HCT116 (cell line): ENCODE measurements around the gene PDE6D. TPM values are rescaled to one million over a fixed set of nuclear protein-coding genes. Genes with fewer than 3 reads are reported as not detected.
A peak's percentile ranks its signal among the peaks of the same experiment; 100 is the strongest.

Source experiments
- ATAC-seq: fragments of 200-7000 bp; cut with Tn5 transposase; 2 replicates; pipeline ENCODE4 v1.9.1; 2020; ENCODE audit warnings: mild to moderate bottlenecking, moderate library complexity
- BruUV-seq: library from RNA; stranded (reverse); fragments of 400-500 nt; replicated peaks from 2 replicates; lab custom pipeline; 2021; lab: Mats Ljungman, UMichigan
- CTCF ChIA-PET: fragments of 300-600 bp; sonication (Branson Sonifier 250); formaldehyde crosslinking; loops from one replicate; lab custom pipeline; 2021; ENCODE audit warnings: antibody characterized with exemption; lab: Charles Lee
- POLR2A ChIA-PET: fragments of 300-600, 350-600 bp; sonication (Branson Sonifier 250); formaldehyde crosslinking; loops from one replicate; lab custom pipeline; 2021; ENCODE audit warnings: antibody characterized with exemption; lab: Charles Lee
- RAD21 ChIA-PET, 2 experiments: fragments of 300-600 bp; sonication (Branson Sonifier 250); formaldehyde crosslinking; loops; one replicate each; lab custom pipeline; 2023; ENCODE audit warnings: low total read pairs in 2 of 2; ENCODE audit not compliant: uncharacterized antibody in 2 of 2, unreplicated experiment in 2 of 2, low non-redundant PET in 1 of 2; lab: Charles Lee
- DNase-seq: peaks from one replicate; pipeline ENCODE4 v3.0.0-alpha.2; 2010; ENCODE audit warnings: low read depth, low spot score
- H2AFZ ChIP-seq: fragments of 200-600 bp; shearing (Covaris generic), sonication (generic); 2 replicates; pipeline ENCODE4 v1.6.1; 2017; ENCODE audit warnings: low read depth, mixed run types, mixed read lengths, antibody characterized with exemption, low read length; ENCODE audit not compliant: poor library complexity, severe bottlenecking
- H3K27ac ChIP-seq: 2 replicates; pipeline ENCODE4 v1.5.1; 2012; ENCODE audit warnings: low read depth, low read length
- H3K27me3 ChIP-seq: fragments of 200-600 bp; sonication (generic); 2 replicates; pipeline ENCODE4 v1.6.1; 2016; ENCODE audit warnings: mixed run types, low read length, mixed read lengths; ENCODE audit not compliant: insufficient read depth
- H3K36me3 ChIP-seq, 2 experiments: fragments of 200-500 bp in 1 of 2; fragments of 200-600 bp in 1 of 2; sonication (Bioruptor generic) in 1 of 2; sonication (generic) in 1 of 2; 2 replicates each; pipeline versions ENCODE4 v1.5.1 to v1.6.1; 2014 to 2016; ENCODE audit warnings: low read length in 2 of 2, inconsistent platforms in 1 of 2, mixed read lengths in 1 of 2, mixed run types in 1 of 2; ENCODE audit not compliant: insufficient read depth in 2 of 2, control insufficient read depth in 1 of 2
- H3K4me1 ChIP-seq, 2 experiments: fragments of 200-600 bp in 1 of 2; sonication (generic) in 1 of 2; 2 replicates each; pipeline versions ENCODE4 v1.5.1 to v1.6.1; 2012 to 2017; ENCODE audit warnings: low read length in 2 of 2, inconsistent platforms in 1 of 2, mild to moderate bottlenecking in 1 of 2, mixed read lengths in 1 of 2, mixed run types in 1 of 2, moderate library complexity in 1 of 2; ENCODE audit not compliant: insufficient read depth in 2 of 2, control insufficient read depth in 1 of 2
- H3K4me2 ChIP-seq: fragments of 200-600 bp; sonication (generic); 2 replicates; pipeline ENCODE4 v1.6.1; 2017; ENCODE audit warnings: mixed run types, low read length, mixed read lengths
- H3K4me3 ChIP-seq, 2 experiments: fragments of 200-600 bp in 1 of 2; sonication (generic) in 1 of 2; replicated peaks in 1 of 2; 2 replicates each; pipeline ENCODE4 v1.5.1; 2011 to 2016; ENCODE audit warnings: low read length in 2 of 2, control low read depth in 1 of 2, low read depth in 1 of 2, mild to moderate bottlenecking in 1 of 2, mixed read lengths in 1 of 2, mixed run types in 1 of 2
- H3K79me2 ChIP-seq: fragments of 200-600 bp; sonication (generic); 2 replicates; pipeline ENCODE4 v1.6.1; 2017; ENCODE audit warnings: mild to moderate bottlenecking, mixed run types, low read length, moderate library complexity, mixed read lengths; ENCODE audit not compliant: insufficient read depth
- H3K9ac ChIP-seq: fragments of 200-600 bp; sonication (generic); 2 replicates; pipeline ENCODE4 v1.6.1; 2016; ENCODE audit warnings: low read length, mixed read lengths
- H3K9me2 ChIP-seq: fragments of 200-600 bp; sonication (generic), shearing (Covaris generic); 2 replicates; pipeline ENCODE4 v1.6.1; 2017; ENCODE audit warnings: mixed run types, mild to moderate bottlenecking, moderate library complexity; ENCODE audit not compliant: insufficient read depth
- H3K9me3 ChIP-seq, 2 experiments: fragments of 200-500 bp in 1 of 2; fragments of 200-600 bp in 1 of 2; sonication (Bioruptor generic) in 1 of 2; sonication (generic) in 1 of 2; 2 replicates each; pipeline ENCODE4 v1.6.1; 2014 to 2017; ENCODE audit warnings: low read length in 2 of 2, mixed read lengths in 2 of 2, inconsistent platforms in 1 of 2, low read depth in 1 of 2, mild to moderate bottlenecking in 1 of 2, mixed run types in 1 of 2, moderate library complexity in 1 of 2; ENCODE audit not compliant: control insufficient read depth in 1 of 2, insufficient read depth in 1 of 2
- H4K20me1 ChIP-seq: fragments of 200-600 bp; sonication (generic), shearing (Covaris generic); 2 replicates; pipeline ENCODE4 v1.6.1; 2017; ENCODE audit warnings: mixed run types, mild to moderate bottlenecking, moderate library complexity; ENCODE audit not compliant: insufficient read depth
- ATF3 ChIP-seq: IDR thresholded peaks from 2 replicates; pipeline ENCODE4 v1.6.1; 2012
- CBX3 ChIP-seq: IDR thresholded peaks from 2 replicates; pipeline ENCODE4 v1.6.1; 2012; ENCODE audit warnings: low read depth
- CEBPB ChIP-seq: IDR thresholded peaks from 2 replicates; pipeline ENCODE4 v1.6.1; 2012; ENCODE audit warnings: low read depth
- EZH2 ChIP-seq: fragments of 200-600 bp; sonication (generic); IDR thresholded peaks from 2 replicates; pipeline ENCODE4 v1.6.1; 2017; ENCODE audit warnings: antibody characterized with exemption, mixed run types
- EZH2phosphoT487 ChIP-seq: fragments of 200-600 bp; IDR thresholded peaks from 2 replicates; pipeline ENCODE4 v1.6.1; 2018; ENCODE audit warnings: antibody characterized with exemption, borderline replicate concordance
- FOSL1 ChIP-seq: IDR thresholded peaks from 2 replicates; pipeline ENCODE4 v1.6.1; 2012; ENCODE audit warnings: low read depth
- JUND ChIP-seq: IDR thresholded peaks from 2 replicates; pipeline ENCODE4 v1.6.1; 2012
- POLR2A ChIP-seq: IDR thresholded peaks from 2 replicates; pipeline ENCODE4 v1.7.0; 2011; ENCODE audit warnings: borderline replicate concordance; ENCODE audit not compliant: insufficient read depth, insufficient read length; ENCODE audit errors: extremely low read depth
- POLR2AphosphoS5 ChIP-seq: IDR thresholded peaks from 2 replicates; pipeline ENCODE4 v1.6.1; 2011; ENCODE audit warnings: mild to moderate bottlenecking, low read depth, low read length, moderate library complexity
- REST ChIP-seq: IDR thresholded peaks from 2 replicates; pipeline ENCODE4 v1.6.1; 2012; ENCODE audit warnings: low read depth
- SIN3A ChIP-seq: IDR thresholded peaks from 2 replicates; pipeline ENCODE4 v1.6.1; 2012; ENCODE audit warnings: low read depth
- intact Hi-C: fragments of 100-400 bp; cut with micrococcal nuclease; formaldehyde crosslinking; loops from 2 replicates; pipeline ENCODE4 v1.10.0; 2022
- total RNA-seq: library from RNA; stranded (reverse); gene quantifications from one replicate; pipeline ENCODE4 v1.2.1, GENCODE V29; 2021; ENCODE audit not compliant: unreplicated experiment
- TF ChIP-seq, protein P1 (sequence below): IDR thresholded peaks from 2 replicates; pipeline ENCODE4 v1.6.1; 2011; ENCODE audit warnings: mild to moderate bottlenecking, low read length, moderate library complexity; ENCODE audit not compliant: insufficient replicate concordance; ENCODE audit errors: extremely low read depth

The PDE6D gene
- total RNA-seq, 1 experiment from 2014 or later: 26.6 TPM

DNA sequence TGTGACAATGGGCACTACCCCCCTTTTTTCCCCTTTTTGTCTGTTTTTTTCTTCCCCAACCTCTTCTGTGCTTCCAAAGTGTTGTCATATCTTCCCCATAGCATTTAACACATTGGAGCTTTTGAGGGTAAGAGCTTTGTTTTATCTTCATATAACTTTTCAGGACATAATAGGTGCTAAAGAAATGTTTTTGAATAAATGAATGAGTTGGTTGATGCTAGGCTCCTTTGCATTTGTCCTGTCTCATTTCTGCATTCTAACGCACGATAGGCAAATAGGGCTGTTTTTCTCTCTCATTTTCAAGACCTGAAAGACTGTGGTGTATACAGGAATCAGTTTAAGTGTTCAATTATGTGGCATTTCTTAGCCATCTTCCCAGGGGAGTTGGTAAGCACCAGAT, 4.3 kb upstream of the PDE6D start:
- no peak for DNase-seq
- POLR2A ChIA-PET: no interaction called here
- Histone ChIP-seq H2AFZ (no peak overlapping the region), H3K9me3 (no peaks in the 10 kb centered on the region), H3K4me1 (peaks cover 11 to 24% of the 10 kb centered on the region in 2 experiments), H3K4me3 (peak overlapping the region; percentile 87 to 95), H3K79me2 (peaks cover 50% of the 10 kb centered on the region), H3K4me2 (peak overlapping the region; percentile 84), H3K27me3 (no peaks in the 10 kb centered on the region), H3K9me2 (no peaks in the 10 kb centered on the region), H3K27ac (no peak overlapping the region), H3K36me3 (peaks cover 4 to 14% of the 10 kb centered on the region in 2 experiments; a peak in 3 of 4 replicates), H4K20me1 (no peaks in the 10 kb centered on the region), H3K9ac (peak overlapping the region; percentile 65)
- ATAC-seq: no peak
- BruUV-seq: no TSS peak
- CTCF ChIA-PET: interaction anchor here (1.1 kb wide), 1 partner anchor 15 kb away, joined by 3 read pairs; no protein-coding TSS in a partner anchor
- TF ChIP-seq EZH2 (no peak), FOSL1 (no peak), ATF3 (no peak), REST (no peak), JUND (no peak), SIN3A (no peak), POLR2AphosphoS5 (no peak), POLR2A (no peak), CBX3 (no peak), CEBPB (no peak), EZH2phosphoT487 (no peak)
- TF ChIP-seq, protein P1, sequence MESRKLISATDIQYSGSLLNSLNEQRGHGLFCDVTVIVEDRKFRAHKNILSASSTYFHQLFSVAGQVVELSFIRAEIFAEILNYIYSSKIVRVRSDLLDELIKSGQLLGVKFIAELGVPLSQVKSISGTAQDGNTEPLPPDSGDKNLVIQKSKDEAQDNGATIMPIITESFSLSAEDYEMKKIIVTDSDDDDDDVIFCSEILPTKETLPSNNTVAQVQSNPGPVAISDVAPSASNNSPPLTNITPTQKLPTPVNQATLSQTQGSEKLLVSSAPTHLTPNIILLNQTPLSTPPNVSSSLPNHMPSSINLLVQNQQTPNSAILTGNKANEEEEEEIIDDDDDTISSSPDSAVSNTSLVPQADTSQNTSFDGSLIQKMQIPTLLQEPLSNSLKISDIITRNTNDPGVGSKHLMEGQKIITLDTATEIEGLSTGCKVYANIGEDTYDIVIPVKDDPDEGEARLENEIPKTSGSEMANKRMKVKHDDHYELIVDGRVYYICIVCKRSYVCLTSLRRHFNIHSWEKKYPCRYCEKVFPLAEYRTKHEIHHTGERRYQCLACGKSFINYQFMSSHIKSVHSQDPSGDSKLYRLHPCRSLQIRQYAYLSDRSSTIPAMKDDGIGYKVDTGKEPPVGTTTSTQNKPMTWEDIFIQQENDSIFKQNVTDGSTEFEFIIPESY: no peak
- RAD21 ChIA-PET: interaction anchor here in 1 of 2 experiments (0.5 kb wide), 1 partner anchor 233 kb away, joined by 3 read pairs; no protein-coding TSS in a partner anchor
- intact Hi-C loops: loop anchor here (5.0 kb wide), 2 partner anchors 108 to 173 kb away; no protein-coding TSS in a partner anchor
